Stimulated activated CD4-positive, alpha-beta T cell treated with anti-CD3 and anti-CD28 coated beads, TNF-alpha, amount 100 ng/mL, for 1 hour (primary cell): Measurements from ENCODE around the gene ALPI.

Source experiments
- DNase-seq, 3 donors: peaks; one replicate each; pipeline ENCODE4 v3.0.0-alpha.2; 2020; ENCODE audit warnings: low read depth in 3 of 3, low spot score in 1 of 3

ALPI gene

DNA sequence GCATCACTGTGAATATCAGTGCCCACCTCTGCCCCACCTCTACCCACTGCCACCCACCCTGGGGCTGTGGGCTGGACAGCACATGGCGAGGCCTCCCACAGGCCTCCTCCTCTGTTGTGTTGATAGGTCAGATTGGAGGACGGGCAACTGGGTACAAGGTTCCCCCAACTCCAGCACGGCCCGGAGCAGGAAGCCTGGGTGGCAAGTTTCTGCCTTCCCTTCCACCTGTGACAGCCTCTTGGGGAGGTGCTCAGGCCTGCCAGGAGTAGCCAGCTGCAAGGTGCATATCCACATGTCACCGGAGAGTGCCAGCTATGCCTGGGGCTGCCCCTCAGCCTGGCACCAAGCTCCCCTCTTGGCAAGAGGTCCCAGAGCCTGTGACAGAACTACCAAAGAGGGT lies 38.6 kb downstream of the ALPI start:
- DNase-seq = no peak

DNA sequence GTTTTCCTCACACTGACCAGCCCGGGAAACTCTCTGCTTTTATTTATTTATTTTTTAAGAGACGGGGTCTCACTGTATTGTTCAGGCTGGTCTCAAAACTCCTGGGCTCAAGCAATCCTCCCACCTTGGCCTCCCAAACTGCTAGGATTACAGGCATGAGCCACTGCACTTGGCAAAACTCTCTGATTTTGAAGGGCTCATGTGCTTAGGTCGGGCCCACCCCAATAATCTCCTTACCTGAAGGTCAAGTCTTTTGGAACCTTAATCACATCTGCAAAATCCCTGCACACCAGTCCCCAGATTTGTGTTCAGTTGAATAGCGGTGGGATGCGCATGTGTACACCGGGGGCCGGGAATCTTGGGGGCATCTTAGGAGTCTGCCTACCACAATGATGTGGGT lies 39.3 kb downstream of the ALPI start:
- no peak for DNase-seq

GRCh38 chr2:232496501-232497270 lies 40.7 kb downstream of the ALPI start:
- no peak for DNase-seq

GRCh38 chr2:232497348-232497747 lies 41.4 kb downstream of the ALPI start:
- DNase-seq = no peak

- DNase-seq = no peak
These were observed 42.5 kb downstream of the ALPI start for GRCh38 chr2:232498452-232498851.

DNA sequence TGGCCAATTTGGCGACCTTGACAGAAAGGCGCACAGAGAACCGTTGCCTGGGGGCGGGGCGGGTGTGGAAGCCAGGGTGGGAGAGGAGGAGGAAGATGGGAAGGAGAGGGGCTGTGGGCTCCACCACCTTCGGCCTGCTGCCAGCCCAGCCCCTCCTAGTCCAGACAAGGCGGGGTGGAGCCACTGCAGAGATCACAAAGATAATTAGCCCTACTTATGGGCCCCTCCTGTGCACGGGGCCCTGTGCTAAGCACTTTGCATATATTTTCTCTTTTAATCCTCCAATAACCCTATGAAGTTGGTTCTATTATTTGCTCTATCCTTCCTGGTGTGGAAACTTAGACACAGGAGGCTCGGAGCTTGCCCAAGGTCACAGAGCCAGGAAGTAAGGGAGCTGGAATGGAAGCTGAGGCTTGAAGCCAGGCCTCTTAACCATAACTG lies 45.4 kb downstream of the ALPI start:
- no peak for DNase-seq

- DNase-seq = no peak
These were observed 45.9 kb downstream of the ALPI start for GRCh38 chr2:232501794-232502390.

- DNase-seq = no peak
These were observed 46.6 kb downstream of the ALPI start for GRCh38 chr2:232502511-232502910.

- peak in 1 of 3 donors; percentile 26 for DNase-seq
These were observed 47.2 kb downstream of the ALPI start for GRCh38 chr2:232502911-232503808.

DNA sequence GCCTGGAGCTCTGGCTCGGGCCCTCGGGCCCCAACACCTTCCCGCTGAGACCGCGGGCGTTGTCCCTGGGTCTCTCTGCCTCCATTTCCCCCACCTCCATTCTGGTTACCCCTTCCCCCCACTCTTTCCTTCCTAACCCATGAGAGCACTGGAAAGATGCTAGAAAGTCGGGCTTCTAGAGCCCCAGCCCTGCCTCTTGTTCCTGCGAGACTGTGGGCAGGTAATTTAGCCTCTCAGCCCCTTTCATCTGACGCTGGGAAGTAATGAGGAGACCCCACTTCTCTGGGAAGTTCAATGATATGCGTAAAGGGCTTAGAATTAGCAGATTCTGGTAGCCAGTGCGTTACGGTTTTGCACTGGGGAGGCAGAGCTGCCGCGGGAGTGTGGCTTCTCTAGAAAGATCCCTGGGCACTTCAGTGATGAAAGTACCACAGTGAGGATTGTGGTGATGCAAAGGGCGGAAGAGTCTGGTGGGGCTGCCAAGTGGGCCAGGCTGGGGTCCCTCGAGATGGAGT lies 47.9 kb downstream of the ALPI start:
- DNase-seq = no peak

DNA sequence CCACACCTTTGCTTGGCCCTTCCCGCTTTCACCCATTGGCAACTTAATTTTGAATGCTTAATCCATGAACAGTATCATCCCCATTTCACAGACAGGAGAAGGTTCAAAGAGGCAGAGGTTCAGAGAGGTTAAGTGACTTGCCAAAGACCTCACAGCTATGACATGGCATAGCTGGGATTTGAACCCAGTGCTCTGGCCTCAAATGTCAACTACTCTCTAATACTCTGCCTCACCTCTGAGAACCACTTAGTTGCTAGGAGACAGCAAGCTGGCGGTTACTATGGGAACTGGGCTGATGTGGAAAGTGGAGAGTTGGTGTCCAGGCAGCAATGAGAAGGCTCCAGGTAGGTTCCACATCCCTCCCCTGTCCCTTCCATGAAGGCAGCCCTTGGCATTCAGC lies 48.5 kb downstream of the ALPI start:
- DNase-seq = no peak

DNA sequence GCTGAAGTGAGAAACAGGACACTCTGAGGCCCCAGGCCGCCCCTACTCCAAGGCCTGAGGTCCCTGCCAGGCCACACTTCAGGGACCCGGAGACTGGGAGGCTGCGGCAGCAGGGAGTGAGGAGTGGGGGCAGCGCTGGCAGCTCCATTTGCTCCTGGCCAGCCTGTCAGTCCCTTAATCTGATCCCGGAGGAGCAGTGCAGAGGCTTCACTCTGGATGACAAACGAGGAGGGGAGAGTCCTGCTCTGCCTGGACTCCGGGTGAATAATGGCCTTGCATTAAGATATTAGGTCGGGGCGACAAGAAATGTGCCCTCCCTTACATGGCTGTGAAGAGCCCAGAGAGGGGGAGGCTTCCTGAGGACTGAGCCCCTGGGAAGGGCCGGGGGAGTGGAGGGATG lies 49.9 kb downstream of the ALPI start:
- DNase-seq = no peak

DNA sequence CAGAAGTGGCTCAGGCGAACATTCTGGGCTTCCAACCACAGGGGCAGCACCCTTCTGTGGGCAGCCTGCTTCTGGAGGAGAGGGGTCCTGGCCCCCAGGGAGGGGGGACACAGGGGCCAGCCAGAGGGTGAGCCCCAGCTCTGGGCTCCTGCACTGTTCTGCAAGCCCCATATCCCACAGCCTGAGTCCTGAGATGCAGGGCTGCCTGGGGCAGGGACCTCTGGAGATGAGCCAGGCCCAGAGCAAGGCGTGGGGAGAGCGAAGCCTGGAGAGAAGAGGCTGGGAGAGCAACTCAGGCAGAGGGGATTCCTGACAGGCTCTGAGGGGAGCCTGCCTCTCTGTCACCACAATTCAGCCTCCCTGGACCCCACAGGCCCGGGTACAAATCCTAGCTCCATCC lies 50.8 kb downstream of the ALPI start:
- DNase-seq = no peak

DNA sequence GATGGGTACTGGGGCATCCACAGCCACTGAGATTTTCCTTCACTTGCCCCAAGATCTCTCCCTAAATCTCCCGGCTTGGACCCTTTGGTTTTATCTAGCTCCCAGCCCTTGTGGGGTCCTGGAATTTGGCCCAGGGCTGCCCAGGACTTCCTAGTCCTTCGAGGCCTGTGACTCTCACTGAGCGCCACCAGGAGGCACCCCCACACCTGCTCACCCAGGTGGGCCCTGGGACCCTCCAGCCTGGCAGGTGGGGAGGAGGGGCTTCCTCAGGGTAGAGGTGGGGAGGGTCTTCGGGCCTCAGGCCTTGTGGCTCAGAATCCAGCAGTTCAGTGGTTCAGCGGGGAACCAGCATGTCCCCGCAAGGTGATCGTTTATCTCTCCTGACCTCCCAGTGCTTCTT lies 52.3 kb downstream of the ALPI start:
- DNase-seq = no peak
